ENCODE data around the gene UBE2C.

The UBE2C gene

GRCh38 chr20:45848969-45849582 is 36.6 kb downstream of the UBE2C start:
- H3K4me3 ChIP-seq (replicated peaks; ENCODE audit: low read depth, low read length), result no peak overlapping the region
- no peak for DNase-seq (ENCODE audit: extremely low read depth, low read depth)
- TF ChIP-seq, protein P1, sequence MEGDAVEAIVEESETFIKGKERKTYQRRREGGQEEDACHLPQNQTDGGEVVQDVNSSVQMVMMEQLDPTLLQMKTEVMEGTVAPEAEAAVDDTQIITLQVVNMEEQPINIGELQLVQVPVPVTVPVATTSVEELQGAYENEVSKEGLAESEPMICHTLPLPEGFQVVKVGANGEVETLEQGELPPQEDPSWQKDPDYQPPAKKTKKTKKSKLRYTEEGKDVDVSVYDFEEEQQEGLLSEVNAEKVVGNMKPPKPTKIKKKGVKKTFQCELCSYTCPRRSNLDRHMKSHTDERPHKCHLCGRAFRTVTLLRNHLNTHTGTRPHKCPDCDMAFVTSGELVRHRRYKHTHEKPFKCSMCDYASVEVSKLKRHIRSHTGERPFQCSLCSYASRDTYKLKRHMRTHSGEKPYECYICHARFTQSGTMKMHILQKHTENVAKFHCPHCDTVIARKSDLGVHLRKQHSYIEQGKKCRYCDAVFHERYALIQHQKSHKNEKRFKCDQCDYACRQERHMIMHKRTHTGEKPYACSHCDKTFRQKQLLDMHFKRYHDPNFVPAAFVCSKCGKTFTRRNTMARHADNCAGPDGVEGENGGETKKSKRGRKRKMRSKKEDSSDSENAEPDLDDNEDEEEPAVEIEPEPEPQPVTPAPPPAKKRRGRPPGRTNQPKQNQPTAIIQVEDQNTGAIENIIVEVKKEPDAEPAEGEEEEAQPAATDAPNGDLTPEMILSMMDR (IDR thresholded peaks at IDR 0.05; ENCODE audit: low read depth, low read length, missing control alignments), result no peak

- TF ChIP-seq, protein P1 (IDR thresholded peaks at IDR 0.05; ENCODE audit: low read depth, low read length, missing control alignments), result no peak
- H3K4me3 ChIP-seq (replicated peaks; ENCODE audit: low read depth, low read length), result no peak overlapping the region
- DNase-seq (ENCODE audit: extremely low read depth, low read depth), result no peak
Measured at GRCh38 chr20:45850238-45850637, 37.8 kb downstream of the UBE2C start.

DNA sequence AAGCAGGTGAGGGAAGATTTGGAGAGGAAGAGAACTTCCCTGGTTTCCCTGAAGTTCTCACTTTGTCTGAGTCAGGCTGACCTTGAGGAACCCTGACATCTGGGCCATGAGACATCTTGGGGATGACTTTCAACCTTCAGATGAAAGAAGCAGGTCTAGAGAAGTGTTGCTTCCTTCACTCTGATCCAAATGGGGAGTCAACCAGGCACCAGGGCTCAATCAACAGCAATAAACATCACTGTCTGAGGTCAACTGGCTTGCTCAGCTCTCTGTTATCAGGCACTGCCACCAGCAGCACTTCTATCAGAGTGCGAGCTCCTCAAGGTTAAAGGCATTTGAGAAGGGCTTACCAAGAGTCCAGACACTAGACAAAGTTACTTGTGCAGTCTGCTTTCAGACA is 38.5 kb downstream of the UBE2C start:
- TF ChIP-seq, protein P1 (IDR thresholded peaks at IDR 0.05; ENCODE audit: low read depth, low read length, missing control alignments), result no peak

GRCh38 chr20:45851501-45851900 is 39.1 kb downstream of the UBE2C start:
- TF ChIP-seq, protein P1 (IDR thresholded peaks at IDR 0.05; ENCODE audit: low read depth, low read length, missing control alignments), result no peak
- no peak for DNase-seq (ENCODE audit: extremely low read depth, low read depth)
- no peak overlapping the region for H3K4me3 ChIP-seq (replicated peaks; ENCODE audit: low read depth, low read length)

More for the DNA sequence above, 38.5 kb downstream of the UBE2C start:
- no peak for DNase-seq (ENCODE audit: extremely low read depth, low read depth)
- H3K4me3 ChIP-seq (replicated peaks; ENCODE audit: low read depth, low read length), result no peak overlapping the region

GRCh38 chr20:45852326-45852725 is 39.9 kb downstream of the UBE2C start:
- H3K4me3 ChIP-seq (replicated peaks; ENCODE audit: low read depth, low read length), result no peak overlapping the region
- DNase-seq (ENCODE audit: extremely low read depth, low read depth), result no peak
- TF ChIP-seq, protein P1 (IDR thresholded peaks at IDR 0.05; ENCODE audit: low read depth, low read length, missing control alignments), result no peak

GRCh38 chr20:45853484-45853883 is 41.0 kb downstream of the UBE2C start:
- TF ChIP-seq, protein P1 (IDR thresholded peaks at IDR 0.05; ENCODE audit: low read depth, low read length, missing control alignments), result no peak
- no peak overlapping the region for H3K4me3 ChIP-seq (replicated peaks; ENCODE audit: low read depth, low read length)
- no peak for DNase-seq (ENCODE audit: extremely low read depth, low read depth)

Data from HFF-Myc (cell line).